ENCODE measurements around the gene WIPF2. TPM values are rescaled to one million over a fixed set of nuclear protein-coding genes. Genes with fewer than 3 reads are reported as not detected.

Gene WIPF2
- polyA plus RNA-seq, 1 experiment = 8.1 TPM

GRCh38 chr17:40309949-40310510 lies 90.9 kb downstream of the WIPF2 start:
- Histone ChIP-seq H3K4me3 (ENCODE audit: low read depth, low read length) (no peak overlapping the region), H3K9me3 (ENCODE audit: control insufficient read depth, insufficient read depth, low read length) (no peaks in the 10 kb centered on the region), H3K27me3 (ENCODE audit: control insufficient read depth, insufficient read depth, low read length) (no peaks in the 10 kb centered on the region), H3K27ac (ENCODE audit: low read depth, low read length) (no peak overlapping the region)
- ChIA-PET POLR2A (interaction anchor here (0.6 kb wide), 1 partner anchor 43 kb away, joined by 3 read pairs; no protein-coding TSS in a partner anchor), CTCF (interaction anchor here (0.8 to 4.9 kb wide), 5 partner anchors 9 to 108 kb away, joined by 3 to 30 read pairs (median 4); partner anchors contain the start of gene WIPF2)
- DNase-seq (ENCODE audit: low read depth, low spot score) = no peak
- TF ChIP-seq CTCF (IDR thresholded peaks at IDR 0.05; ENCODE audit: low read depth, low read length) = no peak

GRCh38 chr17:40310882-40311391 lies 91.8 kb downstream of the WIPF2 start:
- Histone ChIP-seq H3K4me3 (ENCODE audit: low read depth, low read length) (no peak overlapping the region), H3K27me3 (ENCODE audit: control insufficient read depth, insufficient read depth, low read length) (no peaks in the 10 kb centered on the region), H3K9me3 (ENCODE audit: control insufficient read depth, insufficient read depth, low read length) (no peaks in the 10 kb centered on the region), H3K27ac (ENCODE audit: low read depth, low read length) (no peak overlapping the region)
- TF ChIP-seq CTCF (IDR thresholded peaks at IDR 0.05; ENCODE audit: low read depth, low read length) = no peak
- ChIA-PET POLR2A (interaction anchor here (1.5 kb wide), 1 partner anchor 48 kb away, joined by 3 read pairs; no protein-coding TSS in a partner anchor), CTCF (interaction anchor here (1.2 to 1.8 kb wide), 3 partner anchors 8 to 92 kb away, joined by 4 to 8 read pairs (median 5); partner anchors contain the start of gene WIPF2)
- no peak for DNase-seq (ENCODE audit: low read depth, low spot score)

GRCh38 chr17:40311575-40311974 lies 92.5 kb downstream of the WIPF2 start:
- POLR2A ChIA-PET = interaction anchor here (1.5 to 2.0 kb wide), 2 partner anchors 34 to 47 kb away, joined by 3 to 7 read pairs; no protein-coding TSS in a partner anchor
- H3K27ac ChIP-seq (ENCODE audit: low read depth, low read length) = no peak overlapping the region
- CTCF ChIA-PET = interaction anchor here (1.2 to 1.8 kb wide), 2 partner anchors 9 to 43 kb away, joined by 5 to 8 read pairs; no protein-coding TSS in a partner anchor
- no peaks in the 10 kb centered on the region for H3K9me3 ChIP-seq (ENCODE audit: control insufficient read depth, insufficient read depth, low read length)
- no peak for DNase-seq (ENCODE audit: low read depth, low spot score)
- no peak overlapping the region for H3K4me3 ChIP-seq (ENCODE audit: low read depth, low read length)
- H3K27me3 ChIP-seq (ENCODE audit: control insufficient read depth, insufficient read depth, low read length) = no peaks in the 10 kb centered on the region
- TF ChIP-seq CTCF (IDR thresholded peaks at IDR 0.05; ENCODE audit: low read depth, low read length) = no peak

- H3K4me3 ChIP-seq (ENCODE audit: low read depth, low read length) = no peak overlapping the region
- no peak overlapping the region for H3K27ac ChIP-seq (ENCODE audit: low read depth, low read length)
- no peaks in the 10 kb centered on the region for H3K9me3 ChIP-seq (ENCODE audit: control insufficient read depth, insufficient read depth, low read length)
- ChIA-PET POLR2A (interaction anchor here (1.5 to 2.0 kb wide), 2 partner anchors 33 to 47 kb away, joined by 3 to 7 read pairs; no protein-coding TSS in a partner anchor), CTCF (interaction anchor here (1.2 kb wide), 1 partner anchor 9 kb away, joined by 8 read pairs; no protein-coding TSS in a partner anchor)
- TF ChIP-seq CTCF (IDR thresholded peaks at IDR 0.05; ENCODE audit: low read depth, low read length) = no peak
- H3K27me3 ChIP-seq (ENCODE audit: control insufficient read depth, insufficient read depth, low read length) = no peaks in the 10 kb centered on the region
- no peak for DNase-seq (ENCODE audit: low read depth, low spot score)
Measured at GRCh38 chr17:40312131-40312731, 93.1 kb downstream of the WIPF2 start.

Measured in AG04450 (cell line).